ENCODE data around the gene TMEM88.

Gene TMEM88

DNA sequence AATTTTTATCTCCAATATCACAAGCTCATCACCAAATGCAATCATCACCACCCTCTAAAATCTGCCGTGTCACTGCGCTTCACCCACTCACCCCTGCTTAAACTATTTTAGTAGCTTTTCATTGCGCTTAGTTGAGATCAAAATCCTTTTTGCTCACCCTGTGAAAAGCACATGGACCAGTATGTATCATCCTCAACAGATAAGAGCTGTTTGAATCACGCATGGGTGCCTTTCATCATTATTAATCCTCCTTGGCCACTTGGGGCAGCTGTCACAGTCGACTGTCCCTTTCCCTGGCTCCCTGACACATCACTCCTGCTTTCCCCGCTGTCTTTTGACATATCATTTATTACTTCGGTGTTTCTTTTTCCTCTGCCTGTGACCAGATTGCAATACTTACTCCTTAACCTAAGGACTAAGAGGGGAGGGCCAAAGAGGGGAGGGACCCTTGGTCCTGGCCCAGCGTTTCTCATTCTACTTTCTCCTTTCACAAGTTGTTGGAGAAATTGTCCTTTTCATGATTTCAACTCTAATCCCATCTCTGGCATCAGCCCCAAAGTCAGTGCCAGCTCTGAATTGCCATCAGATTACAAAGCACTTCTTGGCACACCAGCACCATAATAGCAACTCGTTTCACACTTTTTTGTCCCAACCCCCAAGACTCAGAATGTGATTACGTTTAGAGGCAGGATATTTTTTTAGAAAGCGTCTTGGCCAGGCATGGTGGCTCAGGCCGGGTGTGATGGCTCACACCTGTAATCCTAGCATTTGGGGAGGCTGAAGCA is 29.5 kb upstream of the TMEM88 start:
- TF ChIP-seq, protein P1, sequence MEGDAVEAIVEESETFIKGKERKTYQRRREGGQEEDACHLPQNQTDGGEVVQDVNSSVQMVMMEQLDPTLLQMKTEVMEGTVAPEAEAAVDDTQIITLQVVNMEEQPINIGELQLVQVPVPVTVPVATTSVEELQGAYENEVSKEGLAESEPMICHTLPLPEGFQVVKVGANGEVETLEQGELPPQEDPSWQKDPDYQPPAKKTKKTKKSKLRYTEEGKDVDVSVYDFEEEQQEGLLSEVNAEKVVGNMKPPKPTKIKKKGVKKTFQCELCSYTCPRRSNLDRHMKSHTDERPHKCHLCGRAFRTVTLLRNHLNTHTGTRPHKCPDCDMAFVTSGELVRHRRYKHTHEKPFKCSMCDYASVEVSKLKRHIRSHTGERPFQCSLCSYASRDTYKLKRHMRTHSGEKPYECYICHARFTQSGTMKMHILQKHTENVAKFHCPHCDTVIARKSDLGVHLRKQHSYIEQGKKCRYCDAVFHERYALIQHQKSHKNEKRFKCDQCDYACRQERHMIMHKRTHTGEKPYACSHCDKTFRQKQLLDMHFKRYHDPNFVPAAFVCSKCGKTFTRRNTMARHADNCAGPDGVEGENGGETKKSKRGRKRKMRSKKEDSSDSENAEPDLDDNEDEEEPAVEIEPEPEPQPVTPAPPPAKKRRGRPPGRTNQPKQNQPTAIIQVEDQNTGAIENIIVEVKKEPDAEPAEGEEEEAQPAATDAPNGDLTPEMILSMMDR (IDR thresholded peaks at IDR 0.05), result peak; percentile 25; the same call in 1 of the 2 replicates

DNA sequence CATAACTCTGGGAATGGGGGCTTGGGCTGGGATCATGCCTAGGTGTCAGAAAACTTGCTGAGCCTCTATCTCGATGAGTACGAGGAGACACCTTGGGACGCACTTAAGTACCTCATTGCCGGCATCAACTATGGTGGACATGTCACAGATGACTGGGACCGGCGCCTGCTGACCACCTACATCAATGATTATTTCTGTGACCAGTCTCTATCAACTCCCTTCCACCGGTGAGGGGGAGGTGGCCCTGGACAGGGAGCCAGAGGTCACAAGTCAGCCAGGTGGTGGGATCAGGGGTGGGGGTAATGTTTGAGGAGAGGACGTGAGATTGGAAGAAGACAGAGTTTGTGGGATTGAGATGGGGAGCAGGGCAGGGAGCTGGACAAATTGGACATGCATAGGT is 24.2 kb upstream of the TMEM88 start:
- TF ChIP-seq, protein P1 (IDR thresholded peaks at IDR 0.05), result no peak

DNA sequence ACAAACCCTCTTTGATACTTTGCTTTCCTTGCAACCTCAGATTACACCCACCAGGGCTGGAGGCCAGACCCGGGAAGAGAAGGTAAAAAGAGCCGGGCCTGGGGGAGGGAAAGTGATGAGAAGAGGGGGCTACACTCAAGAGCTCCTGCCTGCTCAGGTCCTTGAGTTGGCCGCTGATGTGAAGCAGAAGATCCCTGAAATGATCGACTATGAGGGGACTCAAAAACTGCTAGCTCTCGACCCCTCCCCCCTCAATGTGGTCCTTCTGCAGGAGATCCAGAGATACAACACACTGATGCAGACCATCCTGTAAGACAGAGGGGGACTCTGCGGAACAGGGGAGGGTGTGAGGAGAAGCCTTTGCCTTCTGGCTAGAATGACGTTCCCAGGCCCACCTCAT is 23.6 kb upstream of the TMEM88 start:
- TF ChIP-seq, protein P1 (IDR thresholded peaks at IDR 0.05), result no peak

DNA sequence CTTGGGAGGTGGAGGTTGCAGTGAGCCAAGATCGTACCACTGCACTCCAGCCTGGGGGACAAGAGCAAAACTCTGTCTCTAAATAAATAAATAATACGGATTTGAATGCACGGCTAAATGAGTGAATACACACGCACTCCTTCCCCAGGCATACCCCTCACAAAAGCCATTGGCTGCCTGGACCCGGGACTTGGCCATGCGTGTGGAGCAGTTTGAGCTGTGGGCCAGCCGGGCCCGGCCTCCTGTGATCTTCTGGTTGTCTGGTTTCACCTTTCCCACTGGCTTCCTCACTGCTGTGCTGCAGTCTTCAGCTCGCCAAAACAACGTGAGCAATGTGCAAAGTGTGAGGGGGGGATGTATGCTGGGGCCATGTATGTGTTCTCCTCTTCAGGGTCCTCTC is 22.4 kb upstream of the TMEM88 start:
- TF ChIP-seq, protein P1 (IDR thresholded peaks at IDR 0.05), result no peak

DNA sequence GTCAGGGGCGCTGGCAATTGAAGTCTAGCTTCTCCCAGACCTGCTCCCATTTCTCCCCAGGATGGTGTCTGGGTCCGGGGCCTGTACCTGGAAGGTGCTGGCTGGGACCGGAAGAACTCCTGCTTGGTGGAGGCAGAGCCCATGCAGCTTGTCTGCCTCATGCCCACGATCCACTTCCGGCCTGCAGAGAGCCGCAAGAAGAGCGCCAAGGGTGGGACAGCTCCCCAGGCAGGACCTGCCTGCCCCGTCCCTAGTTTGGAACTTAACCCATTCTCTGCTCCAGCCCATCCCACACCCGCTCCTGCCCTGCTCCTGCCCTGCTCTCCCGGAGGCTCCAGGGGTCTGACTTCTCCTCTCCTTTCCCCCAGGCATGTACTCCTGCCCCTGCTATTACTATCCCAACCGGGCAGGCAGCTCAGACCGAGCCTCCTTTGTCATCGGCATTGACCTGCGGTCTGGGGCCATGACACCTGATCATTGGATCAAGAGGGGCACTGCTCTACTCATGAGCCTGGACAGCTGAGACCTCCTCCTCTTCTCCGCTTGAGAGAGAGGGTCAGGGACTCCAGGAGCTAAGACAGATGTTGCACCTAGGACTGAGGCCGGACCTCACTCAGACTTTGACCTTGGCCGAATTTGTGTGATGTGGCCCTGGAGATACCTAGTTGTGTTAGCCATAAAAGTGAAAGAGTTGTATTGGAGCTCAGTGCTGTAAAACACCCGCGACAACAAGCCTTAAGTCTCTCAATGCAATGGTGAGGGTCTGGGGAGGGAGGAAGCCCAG is 21.7 kb upstream of the TMEM88 start:
- TF ChIP-seq, protein P1 (IDR thresholded peaks at IDR 0.05), result no peak

DNA sequence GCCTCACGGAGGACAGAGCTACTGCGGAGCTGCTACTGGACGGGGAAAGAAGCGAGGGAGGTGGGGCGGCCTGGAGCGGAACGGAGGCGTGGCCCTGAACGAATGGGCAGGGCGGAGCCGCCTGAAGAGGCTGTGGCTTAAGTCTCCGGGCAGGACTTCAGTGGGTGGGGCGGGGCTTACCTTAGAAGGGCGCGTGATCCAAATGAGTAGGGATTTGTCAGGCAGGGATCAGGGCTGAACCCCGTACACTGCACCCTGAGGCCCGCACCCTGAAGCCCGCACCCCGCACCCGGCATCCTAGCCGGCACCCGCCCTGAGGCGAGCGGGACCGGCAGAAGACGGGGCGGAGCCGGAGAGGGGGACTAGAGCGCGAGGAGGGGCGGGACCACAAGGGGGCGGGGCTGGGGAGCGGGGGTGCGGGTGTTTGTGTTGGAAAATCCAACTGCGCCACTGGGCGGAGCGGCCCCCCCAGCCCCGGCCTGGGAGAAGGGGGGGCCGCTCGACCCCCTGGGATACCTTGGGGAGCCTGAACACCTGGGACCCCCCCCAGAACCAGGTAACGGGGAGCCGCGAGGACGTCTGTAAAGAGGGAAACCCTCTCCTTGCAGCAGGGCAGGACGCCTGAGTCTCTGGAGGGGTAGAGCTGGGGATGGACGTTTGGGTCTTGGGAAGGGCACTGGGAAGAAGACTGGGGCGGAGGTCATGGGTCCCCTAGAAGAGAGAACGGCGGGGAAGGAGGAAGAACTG is 20.9 kb upstream of the TMEM88 start, which contains the start of gene KDM6B:
Gene KDM6B (plus strand): TSS at position 423 of the 747 bp plus-strand sequence. CDS start 11,338 bp downstream, outside the sequence.
- TF ChIP-seq, protein P1 (IDR thresholded peaks at IDR 0.05), result no peak

DNA sequence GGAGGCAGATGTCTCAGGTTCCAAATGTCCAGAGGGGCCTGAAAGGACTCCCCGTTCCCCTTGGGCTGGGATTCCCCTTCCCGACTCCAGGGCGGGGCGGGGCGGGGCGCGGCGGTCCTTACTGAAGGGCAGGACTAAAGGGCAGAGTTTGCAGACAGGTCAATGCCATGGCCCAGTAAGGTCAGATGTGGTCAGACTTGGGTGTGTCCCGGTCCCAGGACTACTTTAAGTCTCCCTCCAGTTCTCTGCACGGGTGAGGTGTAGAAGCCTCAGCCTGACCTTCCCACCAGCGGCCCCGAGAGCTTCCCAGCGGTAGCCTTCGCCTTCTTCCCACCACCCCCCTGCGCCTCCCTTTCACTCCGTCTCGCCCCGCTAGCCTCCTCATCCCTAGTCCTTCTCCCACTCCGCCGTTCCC is 20.3 kb upstream of the TMEM88 start:
- TF ChIP-seq, protein P1 (IDR thresholded peaks at IDR 0.05), result no peak
